Heart left ventricle (tissue), 13 donors: ENCODE measurements around the gene B3GNT7.

Experiments
- CTCF ChIP-seq, 12 donors: fragments of 200-600 bp; sonication (generic) in 4 of 12; IDR thresholded peaks; one replicate each; pipeline versions ENCODE4 v1.5.0 to v1.8.0; 2018 to 2022; ENCODE audit warnings: antibody characterized with exemption in 12 of 12, mild to moderate bottlenecking in 5 of 12
- POLR2A ChIP-seq, 2 donors: fragments of 450-650 bp; IDR thresholded peaks; one replicate each; pipeline ENCODE4 v1.6.1; 2017; ENCODE audit warnings: antibody characterized with exemption in 2 of 2, mild to moderate bottlenecking in 2 of 2, moderate library complexity in 2 of 2
- donor health status: ischemic (EF 13 %, LVEDD 7.1; RV severe dilation, severe dysfunction).
- donor health status: DM: no; HTN: yes; CAD: no.
- donor health status: DM: no; HTN: no; CAD: no.
- donor health status: ischemic (EF 25% LVEDD 6.9; RV normal size, moderate dysfunction).
- donor health status: ischemic (EF 25% LVEDD 5.7; RV mildly dilated, moderate dysfunction).
- donor health status: ischemic (EF 35%, LVEDD 5.7; RV mildly dilated, moderate dysfunction).
- donor health status: nonischemic (EF 11% LVEDD 7.7; RV severe dilation, severe dysfunction).
- donor health status: DM: yes; HTN: yes; CAD: no.
- donor health status: PGD.
- donor health status: ischemic (EF 29% LVEDD 5.4; RV normal size, mild dysfunction).
- donor health status: nonischemic (EF 23%, LVEDD 6.1; RV moderate dilation, normal function).

DNA sequence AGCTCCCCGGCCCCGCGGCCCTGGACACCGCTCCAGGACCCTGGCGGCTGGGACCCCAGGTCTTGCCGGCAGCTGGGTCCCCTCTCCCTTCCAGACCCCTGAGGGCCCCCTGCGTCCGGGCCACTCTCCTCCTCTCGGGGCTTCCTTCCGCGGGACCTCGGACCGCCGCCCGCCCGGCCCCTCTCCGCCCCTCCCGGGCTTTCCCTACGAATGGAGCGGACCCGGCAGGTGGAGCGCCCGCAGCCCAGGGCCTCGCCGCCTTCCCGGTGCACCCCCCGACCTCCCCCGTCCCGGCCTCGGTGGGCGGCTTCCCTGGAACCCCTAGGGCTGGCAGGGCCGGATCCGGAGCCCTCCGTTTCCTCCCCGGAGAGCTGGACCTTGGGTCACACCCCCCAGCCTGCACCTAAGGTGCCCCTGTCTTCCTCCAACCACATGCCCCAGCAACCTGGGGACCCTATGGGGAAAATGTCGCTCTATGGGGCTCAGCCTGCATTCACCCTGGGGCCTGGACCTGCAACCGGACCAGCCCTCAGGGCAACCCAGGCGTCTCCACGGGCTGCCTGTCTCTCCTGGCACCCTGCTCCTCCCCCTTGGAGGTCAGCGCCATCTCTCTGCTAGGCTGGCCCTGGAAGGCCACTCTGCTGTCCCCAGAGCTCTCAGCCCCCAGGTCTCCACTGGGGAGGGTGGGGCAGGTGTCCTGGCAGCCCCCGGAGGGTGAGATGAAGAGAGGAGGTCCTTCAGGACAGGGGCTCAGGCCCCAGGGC is 730 bp downstream of the B3GNT7 start:
- TF ChIP-seq CTCF (IDR thresholded peaks at IDR 0.05), result no peak
- TF ChIP-seq POLR2A (IDR thresholded peaks at IDR 0.05), result no peak
